Mucosa of descending colon (tissue), 3 donors: ENCODE measurements around the gene EEPD1. TPM values are rescaled to one million over a fixed set of nuclear protein-coding genes. Genes with fewer than 3 reads are reported as not detected.
"Not testable (repeated sequence)": the region's sequence is repeated elsewhere in the genome, so short reads cannot be mapped to it uniquely, and the experiment has no call there.

Experiments used
- ATAC-seq: fragments of 200-7000 bp; cut with Tn5 transposase; one replicate; pipeline ENCODE4 v1.9.1; 2020; ENCODE audit warnings: mild to moderate bottlenecking, moderate library complexity
- DNase-seq, 3 donors: peaks; one replicate each; pipeline ENCODE4 v3.0.0-alpha.2; 2020
- H3K36me3 ChIP-seq: fragments of 200-600 bp; one replicate; pipeline ENCODE4 v1.8.0; 2021; ENCODE audit warnings: low read depth, mild to moderate bottlenecking
- H3K4me1 ChIP-seq: fragments of 200-600 bp; one replicate; pipeline ENCODE4 v1.8.0; 2021; ENCODE audit warnings: low read depth, mild to moderate bottlenecking
- H3K4me3 ChIP-seq: fragments of 200-600 bp; one replicate; pipeline ENCODE4 v1.8.0; 2021; ENCODE audit warnings: mild to moderate bottlenecking
- H3K9me3 ChIP-seq: fragments of 200-600 bp; one replicate; pipeline ENCODE4 v1.8.0; 2021; ENCODE audit warnings: mild to moderate bottlenecking
- intact Hi-C, 2 donors: fragments of 100-400 bp; cut with DNase I in 1 of 2; cut with micrococcal nuclease in 1 of 2; formaldehyde crosslinking; loops; one replicate each; pipeline versions ENCODE4 v1.11.0 to v1.11.1; 2022; cut with DNase I, micrococcal nuclease
- total RNA-seq, 3 donors: library from RNA; stranded (reverse); fragmentation: NEBNext Ultra II Directional in 2 of 3; extraction: Animal tissue kit (Norgen Biotek cat#: 25700) in 2 of 3; gene quantifications; one replicate each; pipeline versions ENCODE4 v1.2.1 to v1.2.4, GENCODE V29; 2021 to 2023
- TF ChIP-seq, protein P1 (sequence below): fragments of 200-600 bp; IDR thresholded peaks from one replicate; pipeline ENCODE4 v1.8.0; 2022; ENCODE audit warnings: antibody characterized with exemption, mild to moderate bottlenecking
- donor health status: DM: no; HTN: no; CAD: no; lungs with moderate emphysema.
- donor health status: DM: no; HTN: no; CAD: no.
- donor health status: DM: no; HTN: yes; CAD: no.

Gene EEPD1
- total RNA-seq, 3 donors from 2014 or later = 9.9 to 16.8 (median 16.3) TPM

DNA sequence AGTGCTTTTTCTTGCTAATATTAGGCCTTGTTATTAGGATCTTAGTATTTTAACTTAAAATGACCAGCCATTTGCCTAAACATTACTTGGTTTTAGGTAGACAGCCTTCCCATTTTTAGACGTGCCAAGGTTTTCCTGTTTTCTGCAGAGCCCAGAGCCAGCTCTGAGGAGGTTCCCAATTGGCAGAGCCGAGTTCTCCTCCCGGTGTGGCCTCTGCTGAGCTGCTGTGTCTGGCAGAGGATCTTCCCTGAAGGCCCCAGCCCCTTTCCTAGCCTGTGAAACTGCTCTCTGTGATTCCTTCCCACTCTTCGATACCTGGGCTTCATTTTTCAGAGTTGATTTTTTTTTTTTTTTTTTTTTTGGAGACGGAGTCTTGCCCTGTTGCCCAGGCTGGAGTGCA lies 91.4 kb downstream of the EEPD1 start:
- DNase-seq = no peak
- TF ChIP-seq, protein P1, sequence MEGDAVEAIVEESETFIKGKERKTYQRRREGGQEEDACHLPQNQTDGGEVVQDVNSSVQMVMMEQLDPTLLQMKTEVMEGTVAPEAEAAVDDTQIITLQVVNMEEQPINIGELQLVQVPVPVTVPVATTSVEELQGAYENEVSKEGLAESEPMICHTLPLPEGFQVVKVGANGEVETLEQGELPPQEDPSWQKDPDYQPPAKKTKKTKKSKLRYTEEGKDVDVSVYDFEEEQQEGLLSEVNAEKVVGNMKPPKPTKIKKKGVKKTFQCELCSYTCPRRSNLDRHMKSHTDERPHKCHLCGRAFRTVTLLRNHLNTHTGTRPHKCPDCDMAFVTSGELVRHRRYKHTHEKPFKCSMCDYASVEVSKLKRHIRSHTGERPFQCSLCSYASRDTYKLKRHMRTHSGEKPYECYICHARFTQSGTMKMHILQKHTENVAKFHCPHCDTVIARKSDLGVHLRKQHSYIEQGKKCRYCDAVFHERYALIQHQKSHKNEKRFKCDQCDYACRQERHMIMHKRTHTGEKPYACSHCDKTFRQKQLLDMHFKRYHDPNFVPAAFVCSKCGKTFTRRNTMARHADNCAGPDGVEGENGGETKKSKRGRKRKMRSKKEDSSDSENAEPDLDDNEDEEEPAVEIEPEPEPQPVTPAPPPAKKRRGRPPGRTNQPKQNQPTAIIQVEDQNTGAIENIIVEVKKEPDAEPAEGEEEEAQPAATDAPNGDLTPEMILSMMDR = no peak
- Histone ChIP-seq H3K36me3 (no peaks in the 10 kb centered on the region), H3K9me3 (no peaks in the 10 kb centered on the region), H3K4me3 (no peak overlapping the region), H3K4me1 (no peaks in the 10 kb centered on the region)
- no peak for ATAC-seq
- intact Hi-C loops = no loop called here

DNA sequence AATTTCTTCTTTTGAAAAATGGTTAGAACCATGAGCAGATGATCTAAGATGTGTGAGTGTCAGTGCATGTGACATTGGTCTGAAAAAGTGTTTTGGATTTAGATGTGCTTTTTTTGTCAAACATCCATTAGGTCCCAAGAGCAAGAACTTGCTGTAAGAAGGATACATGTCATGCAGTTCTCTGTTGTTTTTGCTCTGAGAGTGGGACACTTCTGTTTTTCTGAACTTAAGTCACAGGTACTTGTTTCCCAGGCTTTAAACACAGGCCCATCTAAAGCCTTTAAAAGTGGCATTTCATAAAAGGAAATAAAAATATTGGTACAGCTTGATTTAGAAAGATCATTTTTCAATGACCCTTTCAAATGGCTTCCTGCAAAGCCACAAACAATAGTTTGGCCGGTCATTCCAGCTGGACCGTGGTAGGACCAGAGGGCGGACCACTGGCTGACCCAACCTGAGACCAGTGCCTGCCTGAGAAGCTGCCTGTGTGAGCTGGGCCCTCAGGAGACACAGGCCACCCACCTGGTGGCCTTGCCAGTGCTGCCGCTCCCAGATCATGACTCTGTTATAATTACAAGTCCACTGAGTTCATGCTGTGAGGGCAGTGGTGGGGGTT lies 92.7 kb downstream of the EEPD1 start:
- H3K4me1 ChIP-seq = no peaks in the 10 kb centered on the region
- H3K9me3 ChIP-seq = no peaks in the 10 kb centered on the region
- TF ChIP-seq, protein P1 = no peak
- intact Hi-C loops = no loop called here
- no peak for ATAC-seq
- no peaks in the 10 kb centered on the region for H3K36me3 ChIP-seq
- no peak overlapping the region for H3K4me3 ChIP-seq
- DNase-seq = no peak

DNA sequence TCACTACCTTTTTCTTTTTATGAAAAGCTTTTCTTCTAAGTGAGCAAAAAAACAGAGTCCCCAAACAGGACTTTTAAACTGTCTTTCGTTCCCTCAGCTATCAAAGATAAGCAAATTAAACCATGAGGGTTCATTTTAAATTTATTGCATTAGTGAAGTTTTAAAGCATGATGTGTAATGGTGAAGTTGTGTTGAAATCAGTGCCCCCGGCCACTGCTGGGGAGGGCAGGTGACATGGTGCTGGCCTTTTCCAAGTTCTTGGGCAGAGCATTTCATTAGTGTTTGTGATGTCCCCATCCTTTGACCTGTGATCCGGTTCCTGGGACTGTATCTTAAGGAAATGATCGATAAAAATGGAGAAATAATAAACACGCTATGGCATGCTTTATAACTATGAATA lies 96.0 kb downstream of the EEPD1 start:
- DNase-seq = no peak
- no peaks in the 10 kb centered on the region for H3K36me3 ChIP-seq
- peaks cover under 1% of the 10 kb centered on the region for H3K9me3 ChIP-seq
- no peaks in the 10 kb centered on the region for H3K4me1 ChIP-seq
- H3K4me3 ChIP-seq = no peak overlapping the region
- TF ChIP-seq, protein P1 = no peak
- intact Hi-C loops = no loop called here
- ATAC-seq = no peak

DNA sequence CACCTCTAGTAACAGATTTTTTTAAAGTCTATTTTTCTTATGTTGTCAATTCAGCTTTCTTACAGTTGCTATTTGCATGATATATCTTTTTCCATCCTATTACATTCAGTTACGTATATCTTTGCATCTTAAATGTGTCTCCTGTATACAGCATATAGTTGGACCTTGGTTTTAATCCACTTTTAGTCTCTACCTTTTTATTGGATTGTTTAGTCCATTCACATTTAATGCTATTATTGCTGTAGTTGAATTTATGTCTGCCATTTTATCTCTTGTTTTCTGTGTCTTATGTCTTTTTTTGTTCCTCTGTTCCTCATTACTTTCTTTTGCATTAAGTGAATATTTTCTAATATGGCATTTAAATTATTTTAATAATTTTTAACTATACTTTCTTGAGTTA lies 100.6 kb downstream of the EEPD1 start:
- TF ChIP-seq, protein P1 = no peak
- intact Hi-C loops = no loop called here
- ATAC-seq = no peak
- Histone ChIP-seq H3K36me3 (no peaks in the 10 kb centered on the region), H3K4me1 (peaks cover 4% of the 10 kb centered on the region), H3K9me3 (peaks cover 3% of the 10 kb centered on the region), H3K4me3 (no peak overlapping the region)
- no peak for DNase-seq

DNA sequence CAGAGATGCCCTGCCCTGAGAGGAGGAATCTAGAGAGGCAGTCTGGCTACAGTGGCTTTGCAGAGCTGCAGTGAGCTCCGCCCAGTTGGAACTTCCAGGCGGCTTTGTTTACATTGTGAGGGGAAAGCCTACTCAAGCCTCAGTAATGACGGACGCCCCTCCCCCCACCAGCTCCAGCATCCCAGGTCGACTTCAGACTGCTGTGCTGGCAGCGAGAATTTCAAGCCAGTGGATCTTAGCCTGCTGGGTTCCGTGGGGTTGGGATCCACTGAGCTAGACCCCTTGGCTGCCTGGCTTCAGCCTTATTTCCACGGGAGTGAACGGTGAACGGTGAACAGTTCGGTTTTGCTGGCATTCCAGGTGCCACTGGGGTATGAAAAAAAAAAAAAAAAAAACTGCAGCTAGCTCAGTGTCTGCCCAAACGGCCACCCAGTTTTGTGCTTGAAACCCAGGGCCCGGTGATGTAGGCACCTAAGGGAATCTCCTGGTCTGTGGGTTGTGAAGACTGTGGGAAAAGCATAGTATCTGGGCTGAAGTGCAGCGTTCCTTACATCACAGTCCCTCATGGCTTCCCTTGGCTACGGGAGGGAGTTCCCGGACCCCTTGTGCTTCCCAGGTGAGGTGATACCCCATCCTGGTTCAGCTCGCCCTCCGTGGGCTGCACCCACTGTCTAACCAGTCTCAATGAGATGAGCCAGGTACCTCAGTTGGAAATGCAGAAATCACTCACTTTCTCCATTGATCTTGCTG lies 105.6 kb downstream of the EEPD1 start:
- H3K9me3 ChIP-seq, H3K36me3 ChIP-seq, H3K4me3 ChIP-seq, intact Hi-C loops: not testable (repeated sequence)
- ATAC-seq = peak; percentile 95
- DNase-seq = peak; percentile 86 to 93 (median 87)
- peaks cover 28% of the 10 kb centered on the region for H3K4me1 ChIP-seq

DNA sequence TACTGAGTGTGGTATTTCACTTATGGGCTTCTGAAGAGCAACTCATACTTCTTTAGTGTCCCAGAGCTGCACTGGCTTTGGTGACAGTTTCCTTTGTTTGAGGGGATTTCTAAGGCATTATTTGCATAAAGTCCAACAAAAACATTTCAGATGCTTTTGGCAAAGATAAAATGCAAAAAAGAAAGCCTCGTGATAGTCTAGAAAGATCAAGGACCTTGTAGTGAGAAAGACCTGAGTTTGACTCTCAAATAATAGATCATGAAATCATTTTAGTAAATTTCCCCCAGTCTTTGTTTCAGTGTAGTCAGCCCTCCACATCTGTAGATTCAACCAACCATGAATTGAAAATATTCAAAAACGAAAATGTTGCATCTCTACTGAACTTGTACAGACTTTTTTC lies 107.4 kb downstream of the EEPD1 start:
- DNase-seq (no peak), ATAC-seq (no peak)
- intact Hi-C loops = no loop called here
- peaks cover 43% of the 10 kb centered on the region for H3K4me1 ChIP-seq
- no peaks in the 10 kb centered on the region for H3K9me3 ChIP-seq
- TF ChIP-seq, protein P1 = no peak
- no peaks in the 10 kb centered on the region for H3K36me3 ChIP-seq
- H3K4me3 ChIP-seq = no peak overlapping the region
